ENCODE data around the gene NAA38.

NAA38 gene

GRCh38 chr17:7852919-7853690, 4.3 kb downstream of the NAA38 start:
- in situ Hi-C loops (cut with MboI; ENCODE audit: low sequenced_read_pairs), result no loop called here

GRCh38 chr17:7852262-7852670, 5.1 kb downstream of the NAA38 start:
- in situ Hi-C loops (cut with MboI; ENCODE audit: low sequenced_read_pairs), result no loop called here

GRCh38 chr17:7851438-7852261, 5.7 kb downstream of the NAA38 start:
- in situ Hi-C loops (cut with MboI; ENCODE audit: low sequenced_read_pairs), result no loop called here

- in situ Hi-C loops (cut with MboI; ENCODE audit: low sequenced_read_pairs), result no loop called here
These were observed 6.5 kb downstream of the NAA38 start for GRCh38 chr17:7850701-7851437.

- in situ Hi-C loops (cut with MboI; ENCODE audit: low sequenced_read_pairs), result no loop called here
These were observed 7.4 kb downstream of the NAA38 start for GRCh38 chr17:7849751-7850504.

- in situ Hi-C loops (cut with MboI; ENCODE audit: low sequenced_read_pairs), result no loop called here
These were observed 8.1 kb downstream of the NAA38 start for GRCh38 chr17:7849130-7849750.

GRCh38 chr17:7848739-7849129, 8.6 kb downstream of the NAA38 start:
- in situ Hi-C loops (cut with MboI; ENCODE audit: low sequenced_read_pairs), result no loop called here

- in situ Hi-C loops (cut with MboI; ENCODE audit: low sequenced_read_pairs), result no loop called here
These were observed 9.2 kb downstream of the NAA38 start for GRCh38 chr17:7848131-7848579.

- in situ Hi-C loops (cut with MboI; ENCODE audit: low sequenced_read_pairs), result no loop called here
These were observed 10.3 kb downstream of the NAA38 start for GRCh38 chr17:7846765-7847661.

- in situ Hi-C loops (cut with MboI; ENCODE audit: low sequenced_read_pairs), result no loop called here
These were observed 11.2 kb downstream of the NAA38 start for GRCh38 chr17:7846063-7846735.

GRCh38 chr17:7845359-7846062, 11.8 kb downstream of the NAA38 start:
- in situ Hi-C loops (cut with MboI; ENCODE audit: low sequenced_read_pairs), result no loop called here

GRCh38 chr17:7844292-7845154, 12.8 kb downstream of the NAA38 start:
- in situ Hi-C loops (cut with MboI; ENCODE audit: low sequenced_read_pairs), result no loop called here

- in situ Hi-C loops (cut with MboI; ENCODE audit: low sequenced_read_pairs), result no loop called here
These were observed 13.6 kb downstream of the NAA38 start for GRCh38 chr17:7843536-7844291.

GRCh38 chr17:7843257-7843535, 14.2 kb downstream of the NAA38 start:
- in situ Hi-C loops (cut with MboI; ENCODE audit: low sequenced_read_pairs), result no loop called here

- in situ Hi-C loops (cut with MboI; ENCODE audit: low sequenced_read_pairs), result no loop called here
These were observed 14.7 kb downstream of the NAA38 start for GRCh38 chr17:7842380-7843256.

- in situ Hi-C loops (cut with MboI; ENCODE audit: low sequenced_read_pairs), result no loop called here
These were observed 15.4 kb downstream of the NAA38 start for GRCh38 chr17:7841915-7842379.

All from HL-60/S4 (cell line).